Measurements from ENCODE around the gene A2M.
"Not testable (repeated sequence)": the region's sequence is repeated elsewhere in the genome, so short reads cannot be mapped to it uniquely, and the experiment has no call there.

The A2M gene

DNA sequence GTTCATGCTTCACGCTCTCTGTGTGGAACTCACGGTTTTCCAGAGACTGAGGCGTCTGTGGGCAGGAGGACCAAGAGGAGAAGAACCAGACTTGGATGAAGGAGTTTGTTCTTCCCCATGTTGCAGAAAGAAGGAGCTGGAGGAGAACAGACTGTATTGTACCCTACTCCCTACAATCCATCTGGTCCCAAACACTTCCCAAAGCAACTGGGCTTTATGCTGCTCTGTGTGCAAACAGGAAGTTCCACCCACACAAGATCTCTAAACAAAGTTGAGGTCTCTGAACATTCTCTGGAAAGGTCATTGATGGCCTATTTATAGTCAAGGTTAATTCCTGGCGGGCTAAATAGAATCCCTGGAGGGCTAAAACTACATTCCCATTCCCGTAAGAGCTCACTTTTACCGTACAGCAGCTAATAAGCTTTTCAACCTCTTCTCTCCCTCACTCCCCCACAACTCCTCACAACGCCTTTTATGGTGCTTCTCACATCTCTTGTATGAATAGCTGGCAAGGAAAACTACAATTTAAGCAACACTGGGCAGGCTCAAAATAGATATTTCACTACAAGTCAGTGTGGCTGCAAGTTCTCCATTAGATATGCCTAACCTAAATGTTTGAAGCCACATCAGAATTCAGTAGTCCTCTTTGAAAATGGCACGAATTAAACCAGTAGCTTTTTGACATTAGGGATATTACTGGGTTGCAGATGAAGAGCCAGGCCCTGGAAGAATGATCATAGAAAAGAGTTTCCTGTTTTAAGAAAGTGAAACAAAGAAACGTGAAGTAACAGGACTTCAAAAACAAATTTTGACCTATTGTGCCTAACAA is at the start of gene A2M:
Gene A2M, minus strand, starts transcription at position 189 of the 829 bp plus-strand sequence. Its CDS starts 70 bp downstream, at position 119.
- peak; percentile 13 for DNase-seq

- DNase-seq, result no peak
Measured at GRCh38 chr12:9163392-9163791, 47.7 kb upstream of the A2M start.

- DNase-seq, result no peak
Measured at GRCh38 chr12:9156119-9156518, 40.4 kb upstream of the A2M start.

DNA sequence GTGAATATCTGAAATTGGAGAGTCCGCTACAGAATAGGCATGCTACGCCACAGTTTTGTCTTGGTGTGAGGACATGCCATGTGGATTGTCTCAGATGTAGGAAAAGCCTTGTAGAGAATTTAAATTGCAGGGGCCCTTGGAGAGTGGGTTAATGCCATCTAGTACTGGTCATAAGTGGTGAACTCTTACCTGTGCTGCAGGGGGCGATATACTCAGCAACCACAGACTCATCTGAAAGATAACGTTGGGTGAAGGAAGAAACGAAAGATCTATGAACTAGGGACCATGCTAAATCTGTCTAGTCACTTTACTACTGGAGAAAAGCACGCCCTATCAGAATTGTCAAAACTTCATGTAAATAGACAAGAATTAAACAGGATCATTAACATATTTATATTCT is 33.7 kb upstream of the A2M start:
- no peak for DNase-seq

DNA sequence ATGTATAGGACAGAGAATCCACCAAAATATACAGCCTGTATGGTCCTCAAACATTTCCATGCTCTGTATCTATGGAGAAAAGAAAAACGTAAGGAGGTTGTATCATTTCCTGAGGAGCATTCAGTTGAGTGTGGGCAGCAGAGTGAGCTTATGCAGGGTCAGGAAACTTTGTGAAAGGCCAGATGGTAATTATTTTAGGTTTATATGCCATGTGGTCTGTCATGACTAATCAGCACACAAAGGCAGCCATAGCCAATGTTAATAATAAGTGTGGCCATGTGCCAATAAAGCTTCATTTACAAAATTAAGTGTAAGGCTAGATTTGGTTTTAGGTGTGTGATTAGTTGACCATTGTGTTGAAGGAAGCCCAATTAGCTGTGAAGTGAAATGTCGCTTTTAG is 33.2 kb upstream of the A2M start:
- DNase-seq, result no peak

DNA sequence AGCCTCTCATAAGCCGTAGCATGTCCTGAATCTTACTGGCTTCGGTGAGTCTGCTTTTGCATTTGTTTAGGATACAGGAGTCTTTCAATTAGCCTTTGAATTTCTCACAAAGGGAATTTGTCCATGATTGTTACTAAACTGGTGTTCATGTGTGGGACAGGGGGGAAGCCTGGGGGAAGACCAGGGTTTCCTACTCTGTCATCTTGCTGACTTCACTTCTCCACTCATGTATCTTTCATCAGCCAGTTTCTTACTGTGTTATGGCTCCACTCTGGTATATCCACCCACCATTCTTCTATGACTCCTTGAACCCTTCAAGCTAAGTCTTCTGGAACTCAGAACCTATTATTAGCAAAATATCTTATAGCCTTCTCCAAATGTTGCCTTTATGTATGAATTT is 31.7 kb upstream of the A2M start:
- DNase-seq, result no peak

- no peak for DNase-seq
Measured at GRCh38 chr12:9144730-9145106, 29.0 kb upstream of the A2M start.

GRCh38 chr12:9143929-9144729 is 28.4 kb upstream of the A2M start:
- DNase-seq, result no peak

GRCh38 chr12:9143137-9143536 is 27.4 kb upstream of the A2M start:
- no peak for DNase-seq

DNA sequence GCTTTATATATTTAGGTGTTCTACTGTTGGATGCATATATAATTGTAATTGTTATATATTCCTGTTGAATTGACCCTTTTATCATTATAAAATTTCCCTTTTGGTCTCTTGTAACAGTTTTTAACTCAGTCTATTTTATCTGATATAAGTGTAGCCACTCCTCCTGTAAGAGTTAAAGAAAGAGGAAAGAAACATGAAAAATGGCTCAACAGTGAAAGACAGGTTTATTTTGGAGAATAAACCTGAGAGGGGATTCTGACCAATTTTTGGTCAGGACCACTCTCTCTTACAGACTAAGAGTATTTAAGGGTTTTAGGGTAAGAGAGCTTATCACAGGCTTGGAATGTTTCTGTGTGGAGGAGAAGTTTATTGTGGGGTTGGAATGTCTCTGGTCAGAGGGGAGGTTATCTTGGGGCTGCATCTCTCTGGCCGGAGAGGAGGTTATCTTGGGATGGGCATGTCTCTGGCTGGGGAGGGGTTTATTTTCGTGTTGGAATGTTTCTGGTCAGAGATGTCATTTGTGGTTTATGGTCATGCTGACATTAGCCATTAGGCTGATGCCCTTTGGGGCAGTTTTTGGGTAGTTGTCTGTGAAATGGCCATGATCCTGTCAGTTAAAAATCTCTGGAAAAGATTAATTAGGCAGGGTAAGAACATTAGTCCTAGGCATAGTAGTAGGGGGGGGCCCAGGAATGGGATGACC is 24.0 kb upstream of the A2M start:
- not testable (repeated sequence) for DNase-seq

GRCh38 chr12:9135903-9136310 is 20.2 kb upstream of the A2M start:
- DNase-seq, result no peak

- no peak for DNase-seq
Measured at GRCh38 chr12:9134981-9135628, 19.4 kb upstream of the A2M start.

- peak; percentile 19 for DNase-seq
Measured at GRCh38 chr12:9133216-9133916, 17.6 kb upstream of the A2M start.

DNA sequence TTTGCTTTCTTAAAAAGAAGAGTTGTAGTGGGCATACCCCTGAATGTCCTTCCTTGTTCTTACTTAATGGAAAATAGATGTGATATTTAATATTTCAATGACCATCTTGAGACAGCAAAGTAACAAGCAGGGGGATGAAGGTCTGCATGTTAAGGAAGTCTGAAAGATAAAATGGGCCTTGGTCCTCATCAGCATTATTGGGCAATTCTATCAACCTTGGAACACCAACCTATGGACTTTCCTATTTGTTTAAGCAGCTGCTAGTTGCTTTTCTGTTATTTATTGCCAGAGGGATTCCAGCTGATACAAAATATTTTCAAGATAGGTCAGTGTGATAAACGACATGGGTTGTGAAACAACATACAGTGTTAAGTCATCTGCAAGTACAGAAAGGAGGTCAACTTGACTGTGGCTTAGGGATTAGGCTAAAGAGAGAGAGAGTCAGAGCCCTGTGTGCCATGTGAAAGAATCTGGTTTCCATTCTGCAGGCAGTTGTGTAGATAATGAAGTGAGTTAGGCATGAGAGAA is 16.4 kb upstream of the A2M start:
- DNase-seq, result no peak

GRCh38 chr12:9130244-9130643 is 14.5 kb upstream of the A2M start:
- no peak for DNase-seq

DNA sequence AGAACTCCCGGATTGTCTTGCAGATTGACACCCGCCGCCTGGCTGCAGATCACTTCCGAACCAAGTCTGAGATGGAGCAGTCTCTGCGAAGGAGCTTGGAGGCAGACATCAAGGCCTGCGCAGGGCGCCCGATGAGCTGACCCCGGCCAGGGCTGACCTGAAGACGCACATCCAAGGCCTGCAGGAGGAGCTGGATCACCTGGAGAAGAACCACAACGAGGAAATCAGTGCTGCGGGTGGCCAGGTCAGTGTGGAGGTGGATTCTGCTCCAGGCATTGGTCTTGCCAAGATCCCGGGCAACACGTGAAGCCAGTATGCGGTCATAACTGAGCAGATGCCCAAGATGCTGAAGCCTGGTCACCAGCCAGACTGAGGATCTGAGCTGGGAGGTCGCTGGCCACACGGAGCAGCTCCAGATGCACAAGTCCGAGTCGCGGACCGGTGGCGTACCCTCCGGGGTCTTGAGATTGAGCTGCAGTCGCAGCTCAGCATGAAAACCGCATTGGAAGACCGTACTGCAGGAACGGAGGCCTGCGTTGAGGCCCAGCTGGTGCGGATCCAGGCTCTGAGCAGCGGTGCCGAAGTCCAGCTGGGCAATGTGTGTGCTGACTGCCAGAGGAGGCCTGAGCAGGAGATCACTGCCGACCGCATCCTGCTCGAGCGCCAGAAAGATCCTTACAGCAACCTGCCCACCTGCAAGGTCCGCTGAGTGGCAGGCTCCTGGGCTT is 12.4 kb upstream of the A2M start:
- no peak for DNase-seq

- DNase-seq, result no peak
Measured at GRCh38 chr12:9127484-9127883, 11.8 kb upstream of the A2M start.

- DNase-seq, result no peak
Measured at GRCh38 chr12:9124383-9125031, 8.8 kb upstream of the A2M start.

DNA sequence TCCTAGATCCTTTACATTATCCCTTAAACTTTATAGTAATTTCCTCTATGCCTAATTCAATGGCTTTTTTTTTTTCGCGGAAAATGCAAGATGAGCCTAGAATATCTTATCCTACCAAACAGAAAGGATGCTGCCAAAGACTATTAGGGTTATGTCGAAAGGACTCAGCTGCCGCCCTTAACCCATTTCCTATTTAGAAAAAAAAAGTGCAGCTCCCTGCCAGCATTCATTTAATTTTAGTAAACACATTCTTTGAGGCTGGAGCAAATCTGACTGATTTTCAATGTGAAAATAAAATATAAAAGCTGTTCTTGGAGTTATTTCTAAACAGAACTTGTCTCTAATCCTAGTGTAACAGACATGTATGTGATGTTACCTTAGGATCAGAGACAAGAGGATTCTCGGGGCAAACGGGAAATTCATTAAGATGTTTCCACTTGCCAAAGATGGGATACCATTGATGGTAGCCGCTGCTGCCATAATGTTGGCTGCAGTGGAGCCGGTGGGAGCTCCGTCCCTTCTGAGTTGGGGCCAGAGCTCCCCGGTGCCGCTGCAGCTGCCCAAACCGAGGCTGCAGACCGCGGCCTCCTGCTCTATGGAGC is 8.2 kb upstream of the A2M start:
- no peak for DNase-seq

DNA sequence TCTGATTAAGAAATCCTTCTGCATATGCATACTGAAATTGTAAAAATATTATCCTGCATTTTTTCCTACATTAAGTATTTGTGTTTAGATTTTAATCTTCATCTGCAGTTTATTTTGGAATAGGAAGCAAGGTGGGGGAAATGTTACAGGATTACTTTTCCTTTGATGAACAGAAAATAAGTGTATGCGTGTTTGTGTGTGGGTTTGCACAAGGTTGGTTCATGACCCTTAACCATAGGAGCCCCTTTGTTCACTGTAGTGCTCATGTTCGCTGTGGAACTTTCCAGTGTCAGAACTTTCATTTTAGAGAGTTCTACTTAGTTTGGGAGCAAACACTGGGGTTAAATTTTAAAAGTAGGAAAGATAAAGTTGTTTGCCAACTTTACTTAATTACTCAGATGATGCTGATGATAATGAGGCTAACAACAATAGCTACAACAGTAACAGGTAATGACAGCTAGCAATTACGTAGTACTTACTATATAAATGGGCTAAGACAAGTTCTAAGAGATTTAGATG is 6.4 kb upstream of the A2M start:
- DNase-seq, result no peak

Measured in fibroblast of skin of right quadriceps (primary cell).